NB4 (cell line): Measurements from ENCODE around the gene TRPM6.

Experiments used
- POLR2A ChIP-seq: IDR thresholded peaks from 2 replicates; pipeline ENCODE4 v1.6.1; 2011; ENCODE audit warnings: mild to moderate bottlenecking; ENCODE audit not compliant: insufficient read length; ENCODE audit errors: extremely low read depth
- TF ChIP-seq, protein P1 (sequence below): IDR thresholded peaks from one replicate; pipeline ENCODE4 v1.5.1; 2012; ENCODE audit warnings: low read depth, low read length

DNA sequence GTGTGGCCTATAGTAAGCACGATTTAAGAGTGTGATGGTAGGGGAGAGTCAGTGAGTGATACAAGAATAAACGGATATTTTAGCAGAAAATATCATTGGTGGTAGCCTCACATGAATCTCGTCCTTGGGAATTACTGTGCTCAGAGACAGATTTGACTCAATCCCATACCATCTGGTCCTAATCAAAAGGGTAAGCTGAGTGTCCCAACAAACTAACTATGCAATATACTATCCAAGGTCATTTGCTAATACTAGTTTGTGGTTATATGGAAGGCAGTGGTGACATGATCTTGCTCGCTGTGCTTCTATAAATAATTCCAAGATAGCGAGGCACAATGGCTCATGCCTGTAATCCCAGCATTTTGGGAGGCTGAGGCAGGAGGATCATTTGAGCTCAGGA is 103.2 kb downstream of the TRPM6 start:
- TF ChIP-seq, protein P1, sequence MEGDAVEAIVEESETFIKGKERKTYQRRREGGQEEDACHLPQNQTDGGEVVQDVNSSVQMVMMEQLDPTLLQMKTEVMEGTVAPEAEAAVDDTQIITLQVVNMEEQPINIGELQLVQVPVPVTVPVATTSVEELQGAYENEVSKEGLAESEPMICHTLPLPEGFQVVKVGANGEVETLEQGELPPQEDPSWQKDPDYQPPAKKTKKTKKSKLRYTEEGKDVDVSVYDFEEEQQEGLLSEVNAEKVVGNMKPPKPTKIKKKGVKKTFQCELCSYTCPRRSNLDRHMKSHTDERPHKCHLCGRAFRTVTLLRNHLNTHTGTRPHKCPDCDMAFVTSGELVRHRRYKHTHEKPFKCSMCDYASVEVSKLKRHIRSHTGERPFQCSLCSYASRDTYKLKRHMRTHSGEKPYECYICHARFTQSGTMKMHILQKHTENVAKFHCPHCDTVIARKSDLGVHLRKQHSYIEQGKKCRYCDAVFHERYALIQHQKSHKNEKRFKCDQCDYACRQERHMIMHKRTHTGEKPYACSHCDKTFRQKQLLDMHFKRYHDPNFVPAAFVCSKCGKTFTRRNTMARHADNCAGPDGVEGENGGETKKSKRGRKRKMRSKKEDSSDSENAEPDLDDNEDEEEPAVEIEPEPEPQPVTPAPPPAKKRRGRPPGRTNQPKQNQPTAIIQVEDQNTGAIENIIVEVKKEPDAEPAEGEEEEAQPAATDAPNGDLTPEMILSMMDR: no peak
- no peak for TF ChIP-seq POLR2A
